HG02943 (cell line): Measurements from ENCODE around the gene SGTA.

Source experiments
- ATAC-seq: cut with Tn5 transposase; IDR thresholded peaks from one replicate; pipeline ENCODE4 v1.9.1; 2021; ENCODE audit warnings: mild to moderate bottlenecking, low read depth, moderate library complexity; ENCODE audit not compliant: unreplicated experiment

The SGTA gene

DNA sequence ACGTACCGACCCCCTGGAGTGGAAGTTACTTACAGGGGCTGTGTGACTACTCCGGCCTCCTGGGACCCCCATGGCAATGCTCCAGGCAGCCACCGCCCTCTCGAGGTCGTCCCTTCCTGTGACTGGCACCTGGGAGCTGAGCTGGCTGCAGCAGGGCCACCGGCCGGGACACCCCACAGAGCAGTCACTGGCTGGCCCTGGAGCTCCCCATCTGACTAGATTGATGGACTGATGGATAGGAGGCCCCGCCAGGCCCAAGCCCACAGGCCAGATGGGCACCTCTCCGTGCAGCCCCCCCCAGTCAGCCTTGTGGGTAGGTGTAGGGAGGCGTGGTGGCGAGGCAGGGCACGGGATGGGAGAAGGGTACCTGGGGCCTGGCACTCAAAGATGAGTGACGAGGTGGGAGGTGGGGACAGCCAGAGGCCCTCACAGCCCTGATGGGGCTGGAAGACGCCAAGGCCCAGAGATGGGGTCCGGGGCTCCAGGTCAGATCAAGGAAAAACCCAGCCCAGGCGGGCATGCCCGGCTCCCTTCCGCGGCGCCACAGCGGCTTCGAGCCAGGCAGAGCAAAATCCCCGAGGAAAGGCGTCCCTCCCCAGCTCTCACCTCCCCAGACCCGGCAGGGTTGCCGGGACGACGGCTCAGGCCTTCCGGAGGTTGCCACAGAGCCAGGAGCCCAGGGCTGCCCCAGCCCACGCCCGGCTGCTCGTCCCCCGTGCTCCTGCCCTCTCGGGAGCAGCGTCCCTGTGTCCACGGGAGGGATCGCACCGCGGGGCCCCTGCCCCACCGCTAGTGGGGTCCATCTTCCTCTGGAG lies 51.7 kb downstream of the SGTA start:
- no peak for ATAC-seq

DNA sequence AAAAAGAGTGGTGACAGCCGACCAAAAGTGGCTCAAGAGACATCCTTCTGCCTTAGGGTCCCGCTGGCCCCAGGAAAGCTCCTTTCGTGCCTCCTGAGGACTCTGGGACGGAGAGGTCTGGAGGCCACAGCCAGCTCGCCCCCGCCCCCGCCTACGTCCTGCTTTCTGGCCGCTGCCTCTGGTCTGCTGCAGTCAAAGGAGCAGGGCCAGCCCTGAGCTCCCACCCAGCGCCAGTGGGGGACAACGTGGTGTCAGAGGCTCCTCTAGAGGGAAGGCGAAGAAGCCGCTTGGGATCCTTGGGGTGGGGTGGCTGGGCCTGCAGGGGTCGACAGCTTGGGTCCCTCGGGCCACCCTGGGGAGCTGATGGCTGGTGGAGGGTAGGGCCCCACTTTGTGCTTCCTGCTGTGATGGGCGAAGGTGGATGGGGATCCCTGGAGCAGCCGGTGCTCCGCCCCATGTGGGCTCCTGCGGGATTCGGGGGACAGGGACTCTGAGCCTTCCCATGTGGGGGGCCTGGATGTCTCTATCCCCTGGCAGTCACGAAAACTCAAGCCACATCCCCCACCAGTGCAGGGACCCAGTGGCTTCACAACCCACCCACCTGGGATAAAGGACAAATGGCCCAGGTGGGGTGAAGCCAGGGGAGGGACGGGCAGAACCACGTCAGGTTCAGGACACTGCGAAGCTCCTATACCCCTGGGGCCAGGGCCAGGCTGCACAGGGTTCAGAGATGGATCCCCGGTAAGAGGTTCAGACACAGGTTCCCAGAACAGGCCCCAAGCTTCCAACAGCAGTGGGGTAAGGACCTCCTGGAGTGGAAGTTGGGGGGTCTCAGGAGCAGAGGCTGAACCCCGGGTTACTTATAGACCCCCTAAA lies 52.9 kb downstream of the SGTA start:
- ATAC-seq: no peak

DNA sequence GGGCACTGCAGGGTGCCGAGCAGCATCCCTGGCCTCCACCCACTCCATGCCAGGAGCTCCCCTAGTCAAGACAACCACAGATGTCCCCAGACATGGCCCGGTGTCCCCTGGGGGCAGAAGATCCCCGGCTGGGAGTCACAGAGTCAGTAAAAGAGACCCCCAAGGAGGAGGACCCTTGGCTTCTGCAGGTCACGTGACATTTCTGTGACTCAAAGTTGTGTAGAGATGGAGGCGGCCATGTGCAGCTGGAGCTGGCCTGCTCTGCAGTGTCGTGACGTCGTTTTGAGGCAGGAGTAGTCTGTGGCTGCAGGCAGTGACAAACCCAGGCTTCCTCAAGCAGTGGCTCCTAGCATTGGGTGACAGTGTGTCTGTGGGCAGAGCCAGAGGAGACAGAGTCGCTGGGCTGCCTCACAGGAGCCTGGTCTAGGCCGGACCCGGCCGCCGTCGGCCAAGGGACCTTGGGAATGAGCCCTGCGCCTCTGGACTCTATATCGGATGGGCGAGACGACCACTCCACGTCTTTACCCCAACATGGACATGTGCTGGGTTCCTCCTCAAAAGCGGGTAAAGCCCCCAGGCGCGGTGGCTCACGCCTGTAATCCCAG lies 54.2 kb downstream of the SGTA start:
- ATAC-seq: no peak

DNA sequence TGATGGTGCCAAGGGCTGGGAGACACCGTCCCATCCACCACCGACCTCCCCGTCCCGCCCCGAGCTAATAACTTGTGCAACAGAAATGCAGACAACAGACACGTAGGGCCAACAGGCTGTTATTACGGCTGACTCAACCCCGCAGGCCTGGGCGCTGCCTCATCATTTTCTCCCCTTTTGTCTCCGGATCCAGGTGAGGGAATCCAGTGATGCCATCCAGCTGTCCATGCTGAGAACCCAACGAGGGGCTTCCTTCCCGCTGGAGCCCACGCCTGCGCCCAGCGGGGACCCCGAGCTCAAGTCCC lies 55.5 kb downstream of the SGTA start:
- ATAC-seq: no peak

DNA sequence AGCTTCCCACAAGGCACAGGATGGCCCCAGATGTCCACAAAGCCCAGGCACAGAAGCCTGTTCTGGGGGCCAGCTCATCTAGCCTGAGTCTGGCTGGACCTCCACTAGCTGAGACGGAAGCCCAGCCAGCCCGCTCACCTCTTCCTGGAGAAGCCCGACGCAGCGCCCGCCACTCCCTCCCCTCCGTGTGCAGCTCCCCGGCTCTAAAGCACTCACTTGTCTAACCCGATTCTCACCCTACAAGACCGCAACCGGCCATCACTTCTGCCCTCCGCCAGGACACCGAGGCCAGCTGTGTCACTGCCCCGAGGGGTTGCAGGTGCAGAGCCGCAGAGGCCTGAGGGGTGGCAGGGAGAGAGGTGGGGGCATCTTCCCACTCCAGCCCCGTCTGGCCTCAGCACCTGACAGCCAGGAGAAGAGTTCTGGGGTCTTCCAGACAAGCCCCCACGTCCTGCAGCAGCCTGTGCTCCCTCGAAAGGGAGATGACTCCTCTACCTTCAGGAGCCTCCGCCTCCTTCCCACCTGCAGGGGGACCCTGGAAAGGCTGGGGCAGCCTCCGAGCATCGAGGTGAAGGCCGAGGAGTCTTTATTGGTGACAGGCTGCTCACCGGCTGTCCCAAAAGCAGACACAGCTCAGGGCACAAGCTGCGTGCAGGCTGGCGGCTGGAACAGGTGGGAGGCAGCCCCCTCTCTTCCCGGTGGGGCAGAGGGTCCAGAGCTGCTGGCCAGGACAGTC lies 56.0 kb downstream of the SGTA start:
- ATAC-seq: no peak

DNA sequence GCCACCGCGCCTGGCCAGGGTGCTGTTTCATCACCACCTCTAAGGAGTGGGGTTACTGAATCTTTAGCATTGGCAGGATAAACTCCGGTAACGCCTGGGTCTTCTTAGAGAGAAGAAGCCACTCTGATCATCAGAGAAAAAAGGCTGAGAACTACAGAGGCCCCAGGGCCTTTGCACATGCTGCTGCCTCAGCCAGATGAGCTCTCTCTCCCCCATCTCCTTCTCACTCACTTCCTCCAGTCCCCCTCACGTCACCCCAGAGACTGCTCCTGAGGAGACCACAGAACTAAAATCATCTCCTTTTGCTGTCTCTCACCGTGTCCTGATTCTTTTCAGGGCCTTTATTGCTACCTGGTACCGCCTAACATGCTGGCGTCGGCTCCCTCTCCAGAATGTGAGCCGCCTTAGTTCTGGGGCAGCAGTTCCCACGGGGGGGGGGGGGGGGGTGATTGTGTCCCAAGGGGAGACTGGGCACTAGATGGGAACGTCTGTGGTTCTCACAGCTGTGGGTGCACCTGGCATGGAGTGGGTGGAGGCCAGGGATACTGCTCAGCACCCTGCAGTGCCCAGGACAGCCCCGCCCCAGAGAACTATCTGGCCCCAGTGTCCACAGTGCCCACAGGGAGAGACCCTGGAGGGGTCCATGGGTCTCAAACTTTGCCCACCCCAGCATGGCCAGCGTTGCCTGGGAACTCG lies 56.8 kb downstream of the SGTA start:
- no peak for ATAC-seq

DNA sequence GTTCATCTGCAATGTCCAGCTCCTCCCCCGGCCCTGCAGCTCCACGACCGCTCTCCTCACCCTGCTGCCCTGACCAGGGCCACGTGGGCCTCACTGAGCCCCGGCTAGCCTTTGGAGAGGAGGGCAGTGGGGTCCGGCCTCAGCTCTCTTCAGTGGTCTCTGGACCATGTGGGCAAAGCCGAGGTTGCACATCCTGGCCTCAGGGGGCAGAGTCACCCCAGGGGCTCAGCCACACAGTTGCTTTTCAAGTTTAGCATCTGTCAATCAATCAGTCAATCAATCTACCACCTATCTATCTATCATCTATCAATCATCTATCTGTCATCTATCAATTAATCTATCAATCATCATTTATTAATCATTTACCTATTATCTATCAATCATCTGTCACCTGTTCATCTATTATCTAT lies 58.9 kb downstream of the SGTA start:
- no peak for ATAC-seq

DNA sequence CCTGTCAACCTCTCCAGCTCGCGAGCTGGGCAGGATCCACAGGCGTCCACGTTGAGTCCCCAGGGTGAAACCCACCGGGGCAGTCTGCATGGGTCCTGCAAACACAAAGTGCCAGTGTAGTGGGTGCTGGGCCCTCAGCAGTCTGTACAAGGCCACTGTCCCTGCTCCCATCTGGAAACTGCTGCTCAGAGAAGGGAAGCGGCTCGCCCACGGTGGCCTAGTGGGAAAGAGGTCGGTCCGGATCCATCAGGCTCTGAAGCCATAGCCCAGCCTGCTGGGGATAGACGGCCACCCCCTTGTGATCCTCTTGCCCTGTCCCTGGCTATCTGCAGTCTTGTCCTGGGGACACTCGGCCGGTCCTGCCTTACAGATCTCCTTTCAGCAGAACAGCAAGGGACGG lies 59.3 kb downstream of the SGTA start:
- ATAC-seq: no peak

DNA sequence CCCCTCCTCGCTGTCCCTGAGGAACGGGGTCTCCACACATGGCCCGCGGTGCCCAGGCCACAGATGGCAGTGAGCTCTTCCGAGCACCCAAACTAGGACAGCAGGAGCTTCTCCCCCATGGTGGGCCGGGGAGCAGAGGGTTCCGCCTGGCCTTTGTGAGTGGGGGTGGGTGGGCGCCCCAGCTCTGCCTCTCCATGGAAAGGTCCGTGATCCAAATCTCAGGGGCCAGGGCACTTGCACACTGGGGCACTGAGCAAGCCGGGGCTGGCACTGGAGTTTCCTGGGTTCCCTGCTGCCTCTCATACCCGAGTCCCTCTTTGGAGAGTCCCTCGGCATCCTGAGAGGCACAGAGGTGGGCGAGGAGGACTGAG lies 59.7 kb downstream of the SGTA start:
- ATAC-seq: no peak

DNA sequence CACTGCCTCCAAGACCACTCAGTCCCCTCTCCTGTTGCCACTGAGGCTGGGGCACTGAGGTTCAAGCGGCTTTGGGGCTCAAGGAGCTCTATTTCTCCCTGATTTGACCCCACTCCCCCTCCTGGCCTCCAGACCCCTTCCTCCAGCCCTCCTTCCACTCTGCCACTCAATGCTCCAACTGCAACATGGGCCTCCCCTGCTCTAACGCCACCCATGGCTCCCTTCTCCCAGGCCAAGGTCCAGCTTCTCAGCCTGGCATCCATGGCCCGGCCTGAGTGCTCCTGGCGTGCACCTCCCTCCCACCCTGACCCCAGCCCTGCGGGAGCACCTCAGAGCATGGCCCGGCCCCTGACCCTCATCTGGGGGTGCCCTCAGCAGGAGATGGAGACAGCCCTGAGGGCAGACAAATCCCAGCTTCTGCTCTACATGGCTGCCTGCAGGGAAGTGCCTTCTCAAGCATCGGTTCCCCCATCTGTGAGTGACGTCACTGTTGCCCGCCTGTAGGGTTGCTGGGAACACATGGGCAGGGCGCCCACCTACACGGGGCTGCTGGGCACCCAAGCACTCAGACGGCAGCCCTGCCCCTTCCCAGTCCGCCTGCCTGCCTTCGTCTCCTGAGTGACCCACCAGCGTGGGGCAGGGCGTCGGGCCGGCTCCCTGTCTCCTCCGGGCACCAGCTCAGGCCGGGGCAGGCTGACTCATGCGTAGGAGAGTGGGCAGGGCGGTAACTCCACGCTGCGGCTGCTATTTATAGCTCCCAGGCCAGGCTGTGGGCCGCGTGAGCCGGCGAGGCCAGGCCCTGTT lies 60.3 kb downstream of the SGTA start:
- no peak for ATAC-seq

DNA sequence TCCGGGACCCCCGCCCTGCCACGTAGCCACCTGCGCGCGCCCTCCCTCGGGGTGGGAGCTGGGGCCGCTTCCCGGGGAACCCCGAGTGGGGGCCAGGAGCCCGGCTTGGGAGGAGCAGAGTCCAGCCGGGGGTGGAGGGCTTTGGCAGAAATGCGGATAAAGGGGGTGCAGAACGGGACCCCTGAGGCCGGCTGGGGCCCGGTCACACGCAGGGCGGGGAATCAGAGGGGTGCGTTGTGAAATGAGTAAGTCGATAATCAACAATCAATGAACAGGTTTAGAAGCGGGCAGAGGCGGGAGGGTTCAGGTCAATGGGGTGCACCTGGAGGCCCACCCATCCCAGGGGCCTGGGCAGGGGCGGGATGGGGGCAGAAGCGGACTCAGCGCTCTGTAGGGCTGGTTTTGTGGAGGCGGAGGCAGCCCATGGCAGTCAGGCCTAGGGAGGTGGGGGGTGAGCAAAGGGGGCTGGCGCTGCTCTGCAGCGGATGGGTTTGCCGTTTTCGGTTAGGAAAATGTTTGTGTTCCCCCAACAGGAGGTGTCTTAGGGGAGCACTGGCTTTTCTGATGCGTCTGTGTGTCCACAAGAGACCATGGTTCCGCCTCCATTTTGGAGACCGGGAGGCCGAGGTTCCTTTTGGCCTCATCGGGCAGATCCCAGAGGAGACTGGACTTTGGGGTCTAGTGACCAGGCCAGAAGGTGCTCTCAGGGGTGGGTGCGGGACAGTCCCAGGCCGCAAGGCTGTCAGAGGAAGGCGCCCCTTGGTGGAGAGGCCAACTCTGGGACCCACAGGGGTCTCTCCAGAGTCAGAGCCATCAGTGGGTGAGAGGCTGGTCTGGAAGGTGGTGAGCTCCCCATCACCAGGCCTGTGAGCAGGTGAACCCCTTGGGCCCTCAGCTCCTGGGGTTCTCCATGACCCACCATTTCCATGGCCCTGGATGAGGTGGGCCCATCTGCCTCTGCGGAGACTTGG lies 61.2 kb downstream of the SGTA start:
- ATAC-seq: no peak

DNA sequence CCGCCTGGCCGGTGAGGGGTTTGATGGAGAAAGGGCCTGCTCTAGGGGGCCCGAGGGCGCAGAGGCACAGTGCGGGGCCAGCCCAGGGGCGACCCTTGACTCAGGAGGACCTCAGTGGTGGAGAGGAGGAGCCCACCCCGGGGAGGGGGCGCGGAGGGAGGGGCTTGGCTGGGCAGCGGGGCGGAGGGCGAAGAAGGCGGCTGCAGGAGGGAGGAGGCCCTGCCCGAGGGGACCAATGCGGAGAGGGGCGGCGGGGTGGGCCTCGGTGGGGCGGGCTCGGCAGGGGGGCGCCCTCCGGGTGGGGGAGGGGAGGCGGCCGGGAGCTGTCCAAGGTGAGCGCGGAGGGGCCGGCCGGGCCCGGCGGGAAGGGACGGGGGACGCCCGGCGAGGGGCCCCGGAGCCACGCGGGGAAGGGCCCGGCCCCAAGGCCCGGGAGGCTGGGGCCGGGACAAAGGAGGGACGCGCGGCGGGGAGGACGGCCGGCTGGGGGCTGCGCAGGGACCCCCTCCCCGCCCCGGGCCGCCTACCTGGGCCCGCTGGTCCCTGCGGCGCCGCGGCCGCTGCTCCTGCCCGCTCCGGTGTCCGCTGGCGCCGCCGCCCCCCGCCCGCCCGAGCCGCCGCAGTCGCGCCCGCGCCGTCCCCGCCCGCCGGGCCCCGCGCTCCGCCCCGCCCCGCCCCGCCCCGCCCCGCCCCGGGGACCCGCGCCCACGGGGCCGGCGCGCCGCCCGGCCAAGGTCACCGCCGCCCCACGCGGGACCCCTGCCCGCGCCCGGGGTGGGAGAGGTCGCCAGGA lies 62.1 kb downstream of the SGTA start, which contains the start of gene DIRAS1:
TSS of gene DIRAS1 (minus strand) at position 596 of the 793 bp plus-strand sequence. CDS start 3,566 bp downstream, outside the sequence.
- no peak for ATAC-seq

DNA sequence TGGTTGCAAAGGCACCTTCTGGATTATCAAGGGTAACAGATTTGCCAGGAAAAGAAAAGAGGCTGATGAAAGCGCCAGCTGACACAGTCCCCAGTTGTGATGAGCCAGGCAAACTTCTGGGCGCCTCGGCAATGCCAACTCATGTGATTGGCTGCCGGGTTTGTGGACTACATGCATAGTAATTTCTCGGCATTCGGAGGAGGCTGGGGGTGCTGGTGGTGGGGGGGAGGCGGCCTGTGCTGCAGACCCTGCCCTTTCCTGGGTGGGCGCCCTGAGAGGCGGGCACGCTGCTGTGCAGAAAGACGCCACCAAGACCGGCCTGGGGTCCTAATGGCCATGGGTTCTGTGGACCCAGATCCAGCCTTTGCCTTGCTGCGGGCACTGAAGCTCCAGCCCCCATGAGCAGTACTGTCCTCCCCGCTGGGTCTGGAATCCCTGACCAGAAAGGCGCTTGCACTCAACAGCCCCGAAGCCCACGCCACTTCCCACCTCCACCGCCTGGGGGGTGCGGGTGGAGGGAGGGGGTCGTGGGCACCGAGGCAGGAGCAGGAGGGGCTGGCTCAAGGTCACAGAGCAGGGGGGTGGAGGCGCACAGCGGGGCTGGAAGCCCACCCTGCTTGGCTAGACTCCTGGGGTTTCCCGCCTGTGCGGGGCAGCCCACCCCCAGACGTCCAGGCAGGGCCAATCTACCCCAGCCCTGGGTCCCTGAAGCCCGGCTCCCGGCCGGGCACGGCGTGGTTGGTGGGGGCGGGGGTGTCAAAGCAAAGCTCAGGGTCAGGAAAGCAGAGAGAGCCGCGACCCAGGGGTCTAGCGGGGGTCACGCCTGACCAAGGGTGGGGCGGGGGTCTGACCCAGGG lies 62.9 kb downstream of the SGTA start:
- no peak for ATAC-seq

DNA sequence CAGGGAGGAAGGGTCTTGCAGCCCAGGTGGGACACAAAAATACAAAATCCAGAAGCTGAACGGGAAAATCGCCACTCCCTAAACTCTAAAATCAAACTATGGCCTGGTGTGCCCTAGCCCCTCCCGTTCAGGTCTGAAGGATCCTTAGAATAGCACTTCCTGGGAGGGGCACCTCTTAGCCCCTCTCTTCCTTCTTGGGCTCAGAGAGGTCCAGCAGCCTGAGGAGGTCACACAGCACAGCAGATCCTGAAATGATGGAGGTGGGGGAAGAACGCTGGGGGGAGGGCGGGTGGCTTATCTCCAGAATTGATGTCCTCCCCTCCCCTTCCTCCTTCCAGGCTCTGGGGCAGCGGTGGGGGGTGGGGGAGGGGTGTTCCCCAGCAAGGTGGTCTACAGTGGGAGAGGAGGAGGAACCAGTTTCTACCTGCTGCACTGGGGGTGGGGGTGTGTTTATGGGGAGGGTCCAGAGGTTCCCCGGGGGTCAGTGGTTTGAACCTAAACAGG lies 63.8 kb downstream of the SGTA start:
- ATAC-seq: no peak

DNA sequence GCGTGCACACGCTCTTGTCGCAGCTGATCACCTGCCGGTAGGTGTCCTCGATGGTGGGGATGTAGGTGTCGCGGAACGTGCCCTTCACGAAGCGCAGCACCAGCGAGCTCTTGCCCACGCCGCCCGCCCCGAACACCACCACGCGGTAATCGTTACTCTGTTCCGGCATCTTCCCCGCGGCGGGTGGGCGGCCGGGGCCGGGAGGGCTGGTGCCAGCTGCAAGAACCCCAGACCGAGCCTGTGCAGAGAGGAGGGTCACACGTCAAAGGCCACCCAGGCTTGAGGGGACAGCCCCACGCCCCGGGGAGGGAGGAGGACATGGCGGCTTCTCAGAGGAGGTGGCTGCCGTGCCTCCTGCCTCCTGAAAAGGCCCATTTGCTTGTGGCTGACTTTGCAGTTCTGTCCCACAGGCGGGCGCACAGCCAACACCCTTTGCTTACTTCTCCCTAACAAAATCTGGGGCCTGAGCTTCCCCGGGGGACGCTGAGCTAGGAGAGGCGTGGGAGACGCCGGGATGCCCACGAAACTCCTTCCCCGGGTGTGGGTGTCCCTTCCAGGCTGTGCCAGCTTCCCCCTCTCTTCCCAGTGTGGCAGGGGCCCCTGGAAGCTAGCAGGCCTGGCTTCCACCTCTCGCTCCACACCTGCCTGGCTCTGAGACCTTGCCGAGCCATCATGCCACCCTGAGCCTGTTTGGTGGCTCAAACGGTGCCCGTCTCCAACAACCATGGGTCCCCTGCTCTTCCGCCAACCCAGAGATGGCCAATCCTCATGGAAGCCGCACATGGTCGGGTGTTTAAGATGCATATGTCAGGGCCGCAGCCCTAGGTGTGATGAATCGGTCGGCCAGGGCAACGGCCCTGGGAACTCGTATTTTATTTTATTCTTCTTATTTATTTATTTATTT lies 65.2 kb downstream of the SGTA start:
- ATAC-seq: no peak
